ENCODE data around the gene TAF12.
"Not testable (repeated sequence)": the region's sequence is repeated elsewhere in the genome, so short reads cannot be mapped to it uniquely, and the experiment has no call there.

GRCh38 chr1:28572891-28573290 lies 70.0 kb downstream of the TAF12 start:
- not testable (repeated sequence) for TF ChIP-seq POLR2AphosphoS5 (IDR thresholded peaks at IDR 0.05; ENCODE audit: low read depth, low read length); CTCF (IDR thresholded peaks at IDR 0.05); SIN3A (IDR thresholded peaks at IDR 0.05; ENCODE audit: borderline replicate concordance, insufficient read depth, low read depth, low read length)

Data from Panc1 (cell line).